ENCODE results near the gene ANP32B.
"Not testable (repeated sequence)": the region's sequence is repeated elsewhere in the genome, so short reads cannot be mapped to it uniquely, and the experiment has no call there.

Gene ANP32B
- total RNA-seq, result 21.1 to 22.4 reads per million in 2 donors

DNA sequence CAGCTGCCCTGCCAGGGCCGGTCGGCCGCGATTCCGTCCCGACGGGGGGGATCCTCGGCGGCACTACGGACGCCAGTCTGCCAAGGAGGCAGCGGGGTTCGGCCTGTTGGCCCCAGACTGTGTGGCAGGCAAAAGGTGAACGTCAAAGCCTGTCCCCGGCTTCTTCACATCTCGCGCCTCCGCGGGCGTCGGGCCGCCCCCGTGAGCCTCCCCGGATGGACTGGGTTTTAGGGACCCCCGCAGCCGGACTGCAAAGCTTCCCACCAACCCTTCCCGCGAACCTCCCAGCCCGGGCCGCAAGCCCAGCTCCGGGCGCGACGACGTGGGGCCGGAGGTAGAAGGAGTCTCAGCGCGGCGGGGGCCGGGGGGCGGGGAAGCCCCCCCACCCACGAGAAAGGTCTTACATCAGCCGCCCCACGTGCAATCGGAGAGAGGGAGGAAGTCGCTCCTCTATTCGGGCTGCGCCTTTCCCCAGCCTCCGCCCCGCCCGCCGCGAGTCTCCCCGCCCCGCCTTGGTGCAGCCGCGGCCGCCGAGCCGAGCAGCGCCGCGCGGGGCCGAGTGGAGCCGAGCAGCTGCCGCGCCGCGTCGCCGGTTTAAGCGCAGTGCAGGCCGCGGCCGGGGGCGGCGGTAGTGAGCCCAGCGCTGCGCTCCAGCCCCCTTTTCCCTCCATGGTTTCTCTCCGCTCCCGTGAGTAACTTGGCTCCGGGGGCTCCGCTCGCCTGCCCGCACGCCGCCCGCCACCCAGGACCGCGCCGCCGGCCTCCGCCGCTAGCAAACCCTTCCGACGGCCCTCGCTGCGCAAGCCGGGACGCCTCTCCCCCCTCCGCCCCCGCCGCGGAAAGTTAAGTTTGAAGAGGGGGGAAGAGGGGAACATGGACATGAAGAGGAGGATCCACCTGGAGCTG, at the start of gene ANP32B:
ANP32B (plus strand) TSS at position 659 of the 906 bp plus-strand sequence; CDS start at position 874, 215 bp downstream.
- DNase-seq, result peak; percentile 88

DNA sequence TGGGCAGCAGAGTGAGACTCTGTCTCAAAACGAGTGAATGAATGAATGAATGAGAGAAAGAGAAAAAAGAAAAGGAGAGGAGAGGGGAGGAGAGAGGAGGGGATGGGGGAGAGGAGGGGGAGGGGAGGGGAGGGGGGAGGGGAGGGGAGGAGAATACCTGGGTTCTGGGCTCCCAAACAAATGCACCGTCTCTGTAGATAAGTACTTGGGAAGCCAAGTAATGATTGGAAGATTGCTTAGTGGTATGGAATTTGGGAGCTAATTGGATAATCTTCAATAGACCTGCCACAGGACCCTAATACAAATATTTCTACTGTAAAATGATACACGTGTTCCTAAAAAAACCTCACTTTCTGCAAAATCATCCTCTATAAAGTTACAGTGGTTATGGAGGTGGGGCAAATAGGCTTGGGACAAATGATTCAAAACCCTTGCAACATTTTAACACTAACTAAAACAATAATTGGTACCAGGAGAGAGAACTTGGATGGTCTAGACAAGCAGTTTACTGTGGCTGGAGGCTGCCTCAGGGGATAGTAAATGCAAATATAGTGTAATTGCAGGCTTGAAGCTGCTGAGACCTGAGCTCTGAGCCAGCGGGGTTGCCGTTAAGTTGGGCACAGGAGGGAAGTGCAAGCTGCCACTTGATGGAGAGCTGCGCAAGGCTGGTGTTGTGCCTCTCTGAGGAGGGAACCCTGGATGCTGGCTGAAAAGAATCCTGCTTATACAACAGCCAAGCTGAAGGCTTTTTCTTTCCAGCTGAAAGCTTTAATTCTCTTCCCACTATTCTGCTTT, 48.6 kb upstream of the ANP32B start:
- no peak for DNase-seq

- DNase-seq, result no peak
These were observed 47.9 kb upstream of the ANP32B start for GRCh38 chr9:97935276-97935675.

- no peak for DNase-seq
These were observed 46.1 kb upstream of the ANP32B start for GRCh38 chr9:97936998-97937397.

DNA sequence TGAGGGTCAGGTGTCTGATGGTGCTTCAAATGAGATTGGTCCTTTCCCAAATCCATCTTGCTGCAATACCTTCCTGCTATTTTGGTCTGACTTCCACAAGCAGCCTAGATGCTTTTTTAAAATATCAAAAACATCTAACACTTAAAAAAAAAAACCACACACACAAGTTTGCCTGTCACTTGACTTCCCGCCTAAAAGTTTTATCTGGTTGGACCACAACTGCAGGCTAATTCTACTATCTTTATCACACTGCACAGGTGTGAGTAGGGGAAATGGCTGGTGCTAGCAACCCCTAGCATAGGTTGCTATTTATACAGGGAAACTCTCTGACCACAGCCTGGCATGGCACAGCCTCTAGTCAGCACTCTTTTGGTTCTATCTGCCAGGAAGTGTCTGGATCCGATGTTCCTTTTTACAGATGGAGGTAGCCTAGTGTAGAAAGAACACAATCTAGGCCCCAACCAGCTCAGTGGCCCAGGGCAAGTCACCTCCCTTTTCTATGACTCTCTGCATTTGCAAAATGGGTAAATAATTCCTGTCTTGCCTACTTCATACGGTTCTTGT, 45.0 kb upstream of the ANP32B start, which contains the start of gene HEMGN:
HEMGN (minus strand) TSS at position 92 of the 564 bp plus-strand sequence; CDS start at position 56, 36 bp downstream.
- peak; percentile 21 for DNase-seq

- DNase-seq, result no peak
These were observed 42.9 kb upstream of the ANP32B start for GRCh38 chr9:97940233-97940632.

- no peak for DNase-seq
These were observed 42.4 kb upstream of the ANP32B start for GRCh38 chr9:97940741-97941140.

DNA sequence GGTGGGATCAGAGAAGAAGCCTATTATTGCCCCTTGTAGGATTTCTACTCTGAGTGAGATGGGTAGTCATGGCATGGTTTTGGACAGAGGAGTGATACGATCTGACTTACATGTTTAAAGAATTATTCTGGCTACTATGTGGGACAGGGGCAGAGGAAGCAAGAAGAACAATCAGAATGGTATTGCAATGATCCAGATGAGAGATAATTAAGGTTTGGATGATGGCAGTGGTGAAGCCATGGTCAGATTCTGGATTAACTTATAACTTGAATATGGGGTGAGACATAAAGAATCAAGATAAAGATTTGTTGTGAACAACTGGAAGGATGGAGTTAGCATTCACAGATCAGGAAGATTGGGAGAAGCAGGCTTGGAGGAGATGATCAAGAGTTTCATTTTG, 41.8 kb upstream of the ANP32B start:
- DNase-seq, result no peak

DNA sequence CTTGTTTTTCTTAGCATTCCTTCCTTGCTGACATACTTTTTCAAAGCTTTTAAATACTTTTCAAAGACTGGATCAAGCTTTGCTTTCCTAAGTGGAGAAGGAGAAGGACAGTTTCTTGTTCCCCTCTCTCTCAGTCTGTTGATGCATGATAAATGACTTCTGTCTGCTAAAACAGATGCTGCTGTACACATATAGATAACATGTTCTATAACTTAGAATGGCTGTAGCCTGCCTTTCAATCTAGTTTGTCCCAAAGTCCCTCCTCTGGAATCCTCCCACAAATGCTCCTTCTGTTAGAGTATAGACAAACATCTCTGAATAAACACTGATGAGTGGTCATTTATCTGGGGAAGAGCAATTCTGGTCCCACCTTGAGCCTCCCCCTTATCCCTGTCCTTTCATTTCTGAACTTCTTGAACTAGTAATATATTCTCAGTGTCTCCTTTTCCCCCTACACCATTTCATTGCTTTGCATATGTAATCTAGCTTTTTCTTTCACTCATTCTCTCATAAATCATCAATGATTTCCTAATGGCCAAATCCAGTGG, 39.8 kb upstream of the ANP32B start:
- DNase-seq, result no peak

DNA sequence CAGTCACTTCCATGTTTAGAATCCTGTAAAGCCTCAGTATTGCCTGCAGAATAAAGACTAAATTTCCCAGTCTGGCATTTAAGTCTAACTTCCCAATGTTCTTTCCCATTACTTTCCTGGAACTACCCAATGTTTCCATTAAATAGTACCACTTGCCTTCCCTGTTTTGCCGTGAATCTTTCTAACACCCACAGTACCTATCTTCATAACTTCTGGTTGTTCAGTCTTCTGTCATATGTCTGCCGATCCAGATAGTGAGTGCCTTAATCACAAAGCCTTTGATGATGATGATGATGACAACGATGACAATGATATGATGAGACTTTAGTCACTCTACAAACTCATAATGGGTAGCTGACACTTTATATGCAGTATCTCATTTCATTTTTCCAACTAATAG, 38.5 kb upstream of the ANP32B start:
- no peak for DNase-seq

GRCh38 chr9:97945470-97945869, 37.7 kb upstream of the ANP32B start:
- DNase-seq, result not testable (repeated sequence)

DNA sequence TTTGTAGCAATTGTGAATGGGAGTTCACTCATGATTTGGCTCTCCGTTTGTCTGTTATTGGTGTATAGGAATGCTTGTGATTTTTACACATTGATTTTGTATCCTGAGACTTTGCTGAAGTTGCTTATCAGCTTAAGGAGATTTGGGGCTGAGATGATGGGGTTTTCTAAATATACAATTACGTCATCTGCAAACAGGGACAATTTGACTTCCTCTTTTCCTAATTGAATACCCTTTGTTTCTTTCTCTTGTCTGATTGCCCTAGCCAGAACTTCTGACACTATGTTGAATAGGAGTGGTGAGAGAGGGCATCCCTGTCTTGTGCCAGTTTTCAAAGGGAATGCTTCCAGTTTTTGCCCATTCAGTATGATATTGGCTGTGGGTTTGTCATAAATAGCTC, 36.0 kb upstream of the ANP32B start:
- DNase-seq, result not testable (repeated sequence)

- DNase-seq, result not testable (repeated sequence)
These were observed 32.3 kb upstream of the ANP32B start for GRCh38 chr9:97950873-97951272.

- DNase-seq, result peak; percentile 25
These were observed 28.6 kb upstream of the ANP32B start for GRCh38 chr9:97954550-97954989.

DNA sequence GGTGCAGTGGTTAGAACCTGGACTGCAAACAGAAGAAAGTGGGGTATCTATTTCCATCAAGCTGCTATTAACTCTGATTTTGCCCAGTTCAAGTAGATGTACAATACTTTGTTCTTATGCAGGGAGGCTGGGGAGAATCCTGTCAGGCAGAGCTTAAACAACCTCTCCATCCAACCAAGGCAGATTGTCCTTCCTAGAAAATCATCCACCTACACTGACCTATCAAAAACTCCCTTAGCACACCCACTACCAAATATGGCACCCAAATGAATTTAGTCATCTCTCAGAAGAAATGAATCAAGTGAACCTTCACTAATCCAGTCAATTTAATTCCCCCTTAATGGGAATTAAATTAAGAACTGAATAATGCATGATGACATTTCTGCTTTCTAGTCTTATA, 26.8 kb upstream of the ANP32B start:
- DNase-seq, result no peak

DNA sequence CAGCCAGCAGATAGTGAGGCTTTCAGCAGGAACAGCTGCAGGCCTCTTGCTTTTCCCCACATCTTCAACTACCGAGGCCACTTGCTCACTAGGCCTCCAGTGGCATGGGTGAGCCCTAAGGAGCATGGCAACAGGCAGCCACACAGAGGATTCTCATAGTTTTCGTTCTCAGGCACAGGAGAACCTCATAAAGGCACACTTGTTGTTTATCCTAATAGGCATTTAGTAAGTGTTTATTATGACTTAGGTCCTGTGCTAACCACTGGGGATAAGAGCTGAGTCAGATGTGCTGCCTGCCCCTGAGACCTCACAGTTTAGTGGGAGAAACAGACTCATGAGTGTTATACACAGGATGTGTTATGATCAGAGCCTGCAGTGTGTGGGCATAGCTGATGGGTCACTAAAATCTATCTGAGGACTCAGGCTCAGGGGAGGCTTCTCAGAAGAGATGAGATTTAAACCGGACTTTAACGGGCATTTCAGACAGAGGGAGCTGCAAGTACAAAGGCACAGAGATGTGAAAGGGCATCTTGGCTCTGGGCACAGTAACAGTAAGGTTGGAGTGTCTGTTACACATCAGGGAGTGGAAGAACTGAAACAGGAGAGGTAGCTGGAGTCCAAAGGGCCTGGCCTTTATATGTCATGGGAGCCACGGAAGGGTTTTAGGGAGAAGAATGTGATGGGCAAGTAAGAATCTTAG, 24.2 kb upstream of the ANP32B start:
- DNase-seq, result no peak

- DNase-seq, result no peak
These were observed 23.6 kb upstream of the ANP32B start for GRCh38 chr9:97959585-97959984.

DNA sequence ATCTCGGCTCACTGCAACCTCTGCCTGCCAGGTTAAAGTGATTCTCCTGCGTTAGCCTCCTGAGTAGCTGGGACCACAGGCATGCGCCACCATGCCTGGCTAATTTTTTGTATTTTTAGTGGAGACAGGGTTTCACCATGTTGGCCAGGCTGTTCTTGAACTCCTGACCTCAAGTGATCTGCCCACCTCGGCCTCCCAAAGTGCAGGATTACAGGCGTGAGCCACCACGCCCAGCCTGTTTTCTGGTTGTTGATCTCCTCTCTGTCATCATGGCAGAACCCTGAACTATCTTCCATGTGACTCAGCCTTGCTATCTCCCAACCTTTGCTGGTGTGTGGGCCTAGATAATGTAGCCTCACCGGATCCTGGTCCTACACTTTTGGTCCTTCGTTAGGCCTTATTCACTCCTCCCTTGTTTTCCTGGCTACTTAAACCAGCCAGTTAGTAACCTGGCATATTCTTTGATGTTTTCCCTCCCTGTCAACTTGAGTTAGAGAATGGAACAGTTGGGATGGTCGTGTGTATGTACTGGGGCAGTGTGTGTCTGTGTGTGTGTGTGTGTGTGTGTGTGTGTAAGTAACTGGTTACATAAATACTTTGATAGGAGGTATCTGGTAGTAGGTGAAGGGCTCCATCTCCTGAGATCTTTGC, 22.3 kb upstream of the ANP32B start:
- not testable (repeated sequence) for DNase-seq

- DNase-seq, result no peak
These were observed 21.8 kb upstream of the ANP32B start for GRCh38 chr9:97961361-97961760.

GRCh38 chr9:97962136-97962535, 21.0 kb upstream of the ANP32B start:
- DNase-seq, result no peak

- DNase-seq, result no peak
These were observed 20.6 kb upstream of the ANP32B start for GRCh38 chr9:97962575-97962974.

DNA sequence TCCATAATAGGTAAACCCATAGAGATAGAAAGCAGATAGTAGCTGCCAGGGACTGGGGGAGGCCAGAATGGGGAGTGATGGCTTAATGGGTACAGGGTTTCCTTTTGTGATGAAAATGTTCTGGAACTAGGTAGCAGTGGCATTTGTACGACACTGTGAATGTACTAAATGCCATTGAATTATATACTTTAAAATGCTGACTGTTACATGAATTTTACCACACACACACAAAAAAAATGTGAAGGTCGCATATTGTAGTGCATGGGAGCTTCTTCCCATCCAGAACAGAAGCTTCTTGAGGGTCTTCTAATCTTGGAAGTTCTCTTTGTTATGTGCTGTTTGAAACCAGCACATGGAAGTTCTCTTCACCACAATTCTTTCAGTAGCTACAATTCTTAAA, 19.9 kb upstream of the ANP32B start:
- no peak for DNase-seq

Data from T-helper 9 cell (primary cell).